ENCODE data around the gene TBC1D19. TPM values are rescaled to one million over a fixed set of nuclear protein-coding genes. Genes with fewer than 3 reads are reported as not detected.
A peak's percentile ranks its signal among the peaks of the same experiment; 100 is the strongest.

Gene TBC1D19
- total and polyA plus RNA-seq, 9 of the 15 experiments (the other 6 are each of a cell fraction or from before 2014, with no cell fraction given) = 0.73 to 5.6 (median 3.7) TPM

GRCh38 chr4:26701786-26702227 lies 117.9 kb downstream of the TBC1D19 start (continued):
- TF ChIP-seq ZBTB5 (IDR thresholded peaks at IDR 0.05) (no peak), TARDBP (IDR thresholded peaks at IDR 0.05) (no peak), PHB2 (IDR thresholded peaks at IDR 0.05; ENCODE audit: low read depth) (peak; percentile 67; the same call in 1 of the 2 replicates), RHOXF2B (CRISPR knock-in tag; conservative IDR thresholded peaks at IDR 0.05) (no peak), ZNF23 (CRISPR knock-in tag; IDR thresholded peaks at IDR 0.05) (no peak), DACH1 (IDR thresholded peaks at IDR 0.05; ENCODE audit: partially characterized antibody) (peak; percentile 82), SRSF1 (IDR thresholded peaks at IDR 0.05; ENCODE audit: low read depth, low read length) (no peak), POLR2B (IDR thresholded peaks at IDR 0.05; ENCODE audit: low read depth, partially characterized antibody) (no peak), ZNF384 (IDR thresholded peaks at IDR 0.05; ENCODE audit: low read depth, low read length) (no peak), NCOA2 (IDR thresholded peaks at IDR 0.05; ENCODE audit: partially characterized antibody in 2 of 2) (peak; percentile 30 to 64), FOXP4 (CRISPR knock-in tag; IDR thresholded peaks at IDR 0.05; ENCODE audit: borderline replicate concordance) (no peak), JUND (IDR thresholded peaks at IDR 0.05; ENCODE audit: borderline replicate concordance, low read depth, low read length) (peak; percentile 97), JUND (tag; IDR thresholded peaks at IDR 0.05; ENCODE audit: borderline replicate concordance, low read depth, low read length) (peak; percentile 95), STAG1 (CRISPR knock-in tag; IDR thresholded peaks at IDR 0.05; ENCODE audit: borderline replicate concordance) (no peak), NR2C1 (IDR thresholded peaks at IDR 0.05) (no peak), NR2C1 (tag; IDR thresholded peaks at IDR 0.05) (peak; percentile 29; the same call in 1 of the 2 replicates), HMG20B (CRISPR knock-in tag; IDR thresholded peaks at IDR 0.05) (no peak), BCOR (IDR thresholded peaks at IDR 0.05) (peak; percentile 42; the same call in 1 of the 2 replicates), FOXM1 (IDR thresholded peaks at IDR 0.05; ENCODE audit: low read depth) (peak; percentile 71), FOXM1 (CRISPR knock-in tag; IDR thresholded peaks at IDR 0.05; ENCODE audit: low read depth) (no peak), TCF7 (IDR thresholded peaks at IDR 0.05; ENCODE audit: borderline replicate concordance) (peak; percentile 95), POLR2AphosphoS5 (IDR thresholded peaks at IDR 0.05; ENCODE audit: control insufficient read depth, insufficient read depth, low read depth, low read length) (peak; percentile 50; the same call in 1 of the 2 replicates), SMAD2 (IDR thresholded peaks at IDR 0.05; ENCODE audit: low read depth, low read length) (no peak)
- TF ChIP-seq, protein P1, sequence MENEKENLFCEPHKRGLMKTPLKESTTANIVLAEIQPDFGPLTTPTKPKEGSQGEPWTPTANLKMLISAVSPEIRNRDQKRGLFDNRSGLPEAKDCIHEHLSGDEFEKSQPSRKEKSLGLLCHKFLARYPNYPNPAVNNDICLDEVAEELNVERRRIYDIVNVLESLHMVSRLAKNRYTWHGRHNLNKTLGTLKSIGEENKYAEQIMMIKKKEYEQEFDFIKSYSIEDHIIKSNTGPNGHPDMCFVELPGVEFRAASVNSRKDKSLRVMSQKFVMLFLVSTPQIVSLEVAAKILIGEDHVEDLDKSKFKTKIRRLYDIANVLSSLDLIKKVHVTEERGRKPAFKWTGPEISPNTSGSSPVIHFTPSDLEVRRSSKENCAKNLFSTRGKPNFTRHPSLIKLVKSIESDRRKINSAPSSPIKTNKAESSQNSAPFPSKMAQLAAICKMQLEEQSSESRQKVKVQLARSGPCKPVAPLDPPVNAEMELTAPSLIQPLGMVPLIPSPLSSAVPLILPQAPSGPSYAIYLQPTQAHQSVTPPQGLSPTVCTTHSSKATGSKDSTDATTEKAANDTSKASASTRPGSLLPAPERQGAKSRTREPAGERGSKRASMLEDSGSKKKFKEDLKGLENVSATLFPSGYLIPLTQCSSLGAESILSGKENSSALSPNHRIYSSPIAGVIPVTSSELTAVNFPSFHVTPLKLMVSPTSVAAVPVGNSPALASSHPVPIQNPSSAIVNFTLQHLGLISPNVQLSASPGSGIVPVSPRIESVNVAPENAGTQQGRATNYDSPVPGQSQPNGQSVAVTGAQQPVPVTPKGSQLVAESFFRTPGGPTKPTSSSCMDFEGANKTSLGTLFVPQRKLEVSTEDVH (IDR thresholded peaks at IDR 0.05; ENCODE audit: low read depth, partially characterized antibody) = no peak
